ENCODE results near the gene TBC1D10B. TPM values are rescaled to one million over a fixed set of nuclear protein-coding genes. Genes with fewer than 3 reads are reported as not detected.

TBC1D10B gene
- total and polyA plus RNA-seq, 9 of the 15 experiments (the other 6 are each of a cell fraction or from before 2014, with no cell fraction given), result 2.2 to 55.4 (median 17.5) TPM

GRCh38 chr16:30378236-30379157, 8.2 kb upstream of the TBC1D10B start (continued):
- TF ChIP-seq ZNF639 (CRISPR knock-in tag; conservative IDR thresholded peaks at IDR 0.05 in 1 of 2, IDR thresholded peaks at IDR 0.05 in 1 of 2) (no peak), NCOA6 (IDR thresholded peaks at IDR 0.05) (no peak), NR2C2 (CRISPR knock-in tag; IDR thresholded peaks at IDR 0.05) (peak; percentile 84), NR2C2 (tag; IDR thresholded peaks at IDR 0.05) (peak; percentile 44; the same call in 1 of the 2 replicates), BDP1 (IDR thresholded peaks at IDR 0.05; ENCODE audit: insufficient read depth, insufficient read length) (no peak), KAT7 (CRISPR knock-in tag; IDR thresholded peaks at IDR 0.05; ENCODE audit: borderline replicate concordance) (no peak), E2F6 (IDR thresholded peaks at IDR 0.05; ENCODE audit: borderline replicate concordance in 1 of 2, extremely low read depth in 1 of 2, insufficient read depth in 1 of 2, insufficient read length in 1 of 2, low read depth in 1 of 2, low read length in 1 of 2, poor library complexity in 1 of 2, severe bottlenecking in 1 of 2) (peak; percentile 45 to 53), ZNF277 (CRISPR knock-in tag; IDR thresholded peaks at IDR 0.05; ENCODE audit: borderline replicate concordance) (no peak), STAT6 (CRISPR knock-in tag; IDR thresholded peaks at IDR 0.05) (no peak), TAF15 (IDR thresholded peaks at IDR 0.05; ENCODE audit: low read depth, low read length) (no peak), NR2C1 (IDR thresholded peaks at IDR 0.05) (no peak; the same call in 1 of the 2 replicates), NR2C1 (tag; IDR thresholded peaks at IDR 0.05) (0 out of 2 replicates have a peak, but pooled peaks have one; percentile 33), SP2 (IDR thresholded peaks at IDR 0.05; ENCODE audit: extremely low read depth, low read depth, low read length, poor library complexity, severe bottlenecking) (no peak)
- TF ChIP-seq, protein P1, sequence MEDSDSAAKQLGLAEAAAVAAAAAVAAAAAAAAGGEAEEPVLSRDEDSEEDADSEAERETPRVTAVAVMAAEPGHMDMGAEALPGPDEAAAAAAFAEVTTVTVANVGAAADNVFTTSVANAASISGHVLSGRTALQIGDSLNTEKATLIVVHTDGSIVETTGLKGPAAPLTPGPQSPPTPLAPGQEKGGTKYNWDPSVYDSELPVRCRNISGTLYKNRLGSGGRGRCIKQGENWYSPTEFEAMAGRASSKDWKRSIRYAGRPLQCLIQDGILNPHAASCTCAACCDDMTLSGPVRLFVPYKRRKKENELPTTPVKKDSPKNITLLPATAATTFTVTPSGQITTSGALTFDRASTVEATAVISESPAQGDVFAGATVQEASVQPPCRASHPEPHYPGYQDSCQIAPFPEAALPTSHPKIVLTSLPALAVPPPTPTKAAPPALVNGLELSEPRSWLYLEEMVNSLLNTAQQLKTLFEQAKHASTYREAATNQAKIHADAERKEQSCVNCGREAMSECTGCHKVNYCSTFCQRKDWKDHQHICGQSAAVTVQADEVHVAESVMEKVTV (CRISPR knock-in tag; IDR thresholded peaks at IDR 0.05), result no peak

Measured in K562 (cell line).